Measurements from ENCODE around the gene TERF2IP. TPM values are rescaled to one million over a fixed set of nuclear protein-coding genes. Genes with fewer than 3 reads are reported as not detected.
A peak's percentile ranks its signal among the peaks of the same experiment; 100 is the strongest.

Gene TERF2IP
- total and polyA plus RNA-seq, 9 of the 15 experiments (the other 6 are each of a cell fraction or from before 2014, with no cell fraction given), result 14.5 to 64.2 (median 47.0) TPM

DNA sequence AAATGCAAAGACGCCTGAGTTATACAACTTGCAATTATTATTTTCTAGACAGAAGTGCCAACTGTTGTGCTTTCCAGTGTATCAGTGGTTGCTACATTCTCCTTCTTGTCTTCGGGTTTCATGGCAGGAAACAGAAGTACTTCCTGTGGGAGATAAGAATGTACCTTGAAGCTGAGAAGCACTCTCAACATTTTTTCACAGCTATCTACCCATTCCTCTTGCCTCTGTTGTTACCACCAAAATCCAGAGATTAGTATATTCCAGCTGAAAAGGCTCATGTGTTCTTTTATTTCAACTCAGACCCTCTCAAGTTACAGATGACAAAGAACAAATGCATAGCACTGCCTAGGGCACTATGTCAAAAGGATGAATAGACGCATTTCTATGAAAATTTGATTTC is 19.7 kb upstream of the TERF2IP start (continued):
- TF ChIP-seq ETV1 (tag; conservative IDR thresholded peaks at IDR 0.05; ENCODE audit: low read depth) (peak; percentile 59; the same call in 1 of the 2 replicates), CBFA2T3 (IDR thresholded peaks at IDR 0.05) (peak; percentile 63)

DNA sequence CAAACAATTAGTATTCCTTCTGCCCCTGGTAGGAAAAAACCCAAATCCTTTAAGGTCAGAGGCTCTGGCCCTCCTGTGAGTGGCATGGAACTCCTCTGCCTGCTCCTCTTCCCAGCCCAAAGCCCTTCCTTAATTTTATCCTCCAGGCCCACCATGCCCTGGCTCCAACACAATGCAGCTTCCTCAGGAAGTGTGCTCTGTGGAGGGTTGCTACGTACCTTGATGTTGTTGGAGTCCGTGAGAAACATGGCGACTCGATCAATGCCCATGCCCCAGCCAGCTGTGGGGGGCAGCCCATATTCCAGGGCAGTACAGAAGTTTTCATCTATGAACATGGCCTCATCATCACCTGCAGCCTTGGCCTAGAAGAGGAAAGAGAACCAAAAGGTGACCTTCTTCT is 19.2 kb upstream of the TERF2IP start:
- Histone ChIP-seq H3K9me1 (ENCODE audit: control insufficient read depth, insufficient read depth, low read length) (no peaks in the 10 kb centered on the region), H2AFZ (ENCODE audit: low read depth, low read length) (no peak overlapping the region), H3K4me2 (ENCODE audit: insufficient read depth, low read length) (no peak overlapping the region), H3K4me1 (replicated peaks in 1 of 2; ENCODE audit: control insufficient read depth in 2 of 2, insufficient read depth in 2 of 2, low read length in 2 of 2) (peaks cover 6 to 18% of the 10 kb centered on the region in 2 experiments; a peak in 4 of 5 replicates), H4K20me1 (replicated peaks; ENCODE audit: control insufficient read depth, insufficient read depth, low read length) (no peaks in the 10 kb centered on the region), H3K36me3 (ENCODE audit: control insufficient read depth, insufficient read depth, low read length) (peaks cover 86% of the 10 kb centered on the region), H3K27me3 (ENCODE audit: control insufficient read depth in 2 of 2, insufficient read depth in 2 of 2, low read length in 2 of 2) (no peaks in the 10 kb centered on the region), H3K79me2 (ENCODE audit: control insufficient read depth, insufficient read depth, low read length) (no peaks in the 10 kb centered on the region), H3K4me3 (no peak overlapping the region), H3K9ac (ENCODE audit: insufficient read depth in 1 of 2, low read depth in 2 of 2, low read length in 2 of 2) (no peak overlapping the region), H3K9me3 (replicated peaks; ENCODE audit: control insufficient read depth, insufficient read depth, low read depth, low read length) (no peaks in the 10 kb centered on the region), H3K27ac (ENCODE audit: extremely low read depth, low read depth, low read length) (no peak overlapping the region; the same call in 2 of the 3 replicates)
- POLR2A ChIA-PET, result no interaction called here
- intact Hi-C loops (cut with micrococcal nuclease) (no loop called here), in situ Hi-C loops (cut with MboI) (loop anchor here (25.0 kb wide), 1 partner anchor 1559 kb away; the partner anchor contains the start of genes MON1B and SYCE1L)
- FAIRE-seq (no peak), DNase-seq (ENCODE audit: extremely low read depth in 1 of 4, low spot score in 3 of 4) (no peak), ATAC-seq (no peak)
- CTCF ChIA-PET (ENCODE audit: low intra/inter-chr PET ratio), result no interaction called here
- BruUV-seq (replicated peaks), result no TSS peak
- WGBS (ENCODE audit: insufficient coverage, low coverage, missing lambda C conversion rate), result 97% methylated on average over 4 of the region's 4 CpGs
- TF ChIP-seq CBFA2T2 (conservative IDR thresholded peaks at IDR 0.05) (no peak), FOXJ2 (tag; IDR thresholded peaks at IDR 0.05) (no peak), TFAM (CRISPR knock-in tag; conservative IDR thresholded peaks at IDR 0.05) (no peak), YBX1 (IDR thresholded peaks at IDR 0.05) (no peak), NR1H2 (CRISPR knock-in tag; IDR thresholded peaks at IDR 0.05) (no peak), PHTF2 (CRISPR knock-in tag; IDR thresholded peaks at IDR 0.05) (no peak)
- TF ChIP-seq, protein P1, sequence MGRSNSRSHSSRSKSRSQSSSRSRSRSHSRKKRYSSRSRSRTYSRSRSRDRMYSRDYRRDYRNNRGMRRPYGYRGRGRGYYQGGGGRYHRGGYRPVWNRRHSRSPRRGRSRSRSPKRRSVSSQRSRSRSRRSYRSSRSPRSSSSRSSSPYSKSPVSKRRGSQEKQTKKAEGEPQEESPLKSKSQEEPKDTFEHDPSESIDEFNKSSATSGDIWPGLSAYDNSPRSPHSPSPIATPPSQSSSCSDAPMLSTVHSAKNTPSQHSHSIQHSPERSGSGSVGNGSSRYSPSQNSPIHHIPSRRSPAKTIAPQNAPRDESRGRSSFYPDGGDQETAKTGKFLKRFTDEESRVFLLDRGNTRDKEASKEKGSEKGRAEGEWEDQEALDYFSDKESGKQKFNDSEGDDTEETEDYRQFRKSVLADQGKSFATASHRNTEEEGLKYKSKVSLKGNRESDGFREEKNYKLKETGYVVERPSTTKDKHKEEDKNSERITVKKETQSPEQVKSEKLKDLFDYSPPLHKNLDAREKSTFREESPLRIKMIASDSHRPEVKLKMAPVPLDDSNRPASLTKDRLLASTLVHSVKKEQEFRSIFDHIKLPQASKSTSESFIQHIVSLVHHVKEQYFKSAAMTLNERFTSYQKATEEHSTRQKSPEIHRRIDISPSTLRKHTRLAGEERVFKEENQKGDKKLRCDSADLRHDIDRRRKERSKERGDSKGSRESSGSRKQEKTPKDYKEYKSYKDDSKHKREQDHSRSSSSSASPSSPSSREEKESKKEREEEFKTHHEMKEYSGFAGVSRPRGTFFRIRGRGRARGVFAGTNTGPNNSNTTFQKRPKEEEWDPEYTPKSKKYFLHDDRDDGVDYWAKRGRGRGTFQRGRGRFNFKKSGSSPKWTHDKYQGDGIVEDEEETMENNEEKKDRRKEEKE (IDR thresholded peaks at IDR 0.05; ENCODE audit: borderline replicate concordance in 1 of 2, control insufficient read depth in 1 of 2, low read depth in 2 of 2, low read length in 1 of 2), result no peak
- TF ChIP-seq, protein P2, sequence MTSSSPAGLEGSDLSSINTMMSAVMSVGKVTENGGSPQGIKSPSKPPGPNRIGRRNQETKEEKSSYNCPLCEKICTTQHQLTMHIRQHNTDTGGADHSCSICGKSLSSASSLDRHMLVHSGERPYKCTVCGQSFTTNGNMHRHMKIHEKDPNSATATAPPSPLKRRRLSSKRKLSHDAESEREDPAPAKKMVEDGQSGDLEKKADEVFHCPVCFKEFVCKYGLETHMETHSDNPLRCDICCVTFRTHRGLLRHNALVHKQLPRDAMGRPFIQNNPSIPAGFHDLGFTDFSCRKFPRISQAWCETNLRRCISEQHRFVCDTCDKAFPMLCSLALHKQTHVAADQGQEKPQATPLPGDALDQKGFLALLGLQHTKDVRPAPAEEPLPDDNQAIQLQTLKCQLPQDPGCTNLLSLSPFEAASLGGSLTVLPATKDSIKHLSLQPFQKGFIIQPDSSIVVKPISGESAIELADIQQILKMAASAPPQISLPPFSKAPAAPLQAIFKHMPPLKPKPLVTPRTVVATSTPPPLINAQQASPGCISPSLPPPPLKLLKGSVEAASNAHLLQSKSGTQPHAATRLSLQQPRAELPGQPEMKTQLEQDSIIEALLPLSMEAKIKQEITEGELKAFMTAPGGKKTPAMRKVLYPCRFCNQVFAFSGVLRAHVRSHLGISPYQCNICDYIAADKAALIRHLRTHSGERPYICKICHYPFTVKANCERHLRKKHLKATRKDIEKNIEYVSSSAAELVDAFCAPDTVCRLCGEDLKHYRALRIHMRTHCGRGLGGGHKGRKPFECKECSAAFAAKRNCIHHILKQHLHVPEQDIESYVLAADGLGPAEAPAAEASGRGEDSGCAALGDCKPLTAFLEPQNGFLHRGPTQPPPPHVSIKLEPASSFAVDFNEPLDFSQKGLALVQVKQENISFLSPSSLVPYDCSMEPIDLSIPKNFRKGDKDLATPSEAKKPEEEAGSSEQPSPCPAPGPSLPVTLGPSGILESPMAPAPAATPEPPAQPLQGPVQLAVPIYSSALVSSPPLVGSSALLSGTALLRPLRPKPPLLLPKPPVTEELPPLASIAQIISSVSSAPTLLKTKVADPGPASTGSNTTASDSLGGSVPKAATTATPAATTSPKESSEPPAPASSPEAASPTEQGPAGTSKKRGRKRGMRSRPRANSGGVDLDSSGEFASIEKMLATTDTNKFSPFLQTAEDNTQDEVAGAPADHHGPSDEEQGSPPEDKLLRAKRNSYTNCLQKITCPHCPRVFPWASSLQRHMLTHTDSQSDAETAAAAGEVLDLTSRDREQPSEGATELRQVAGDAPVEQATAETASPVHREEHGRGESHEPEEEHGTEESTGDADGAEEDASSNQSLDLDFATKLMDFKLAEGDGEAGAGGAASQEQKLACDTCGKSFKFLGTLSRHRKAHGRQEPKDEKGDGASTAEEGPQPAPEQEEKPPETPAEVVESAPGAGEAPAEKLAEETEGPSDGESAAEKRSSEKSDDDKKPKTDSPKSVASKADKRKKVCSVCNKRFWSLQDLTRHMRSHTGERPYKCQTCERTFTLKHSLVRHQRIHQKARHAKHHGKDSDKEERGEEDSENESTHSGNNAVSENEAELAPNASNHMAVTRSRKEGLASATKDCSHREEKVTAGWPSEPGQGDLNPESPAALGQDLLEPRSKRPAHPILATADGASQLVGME (CRISPR knock-in tag; IDR thresholded peaks at IDR 0.05), result no peak

Data from K562 (cell line).